Stimulated activated CD4-positive, alpha-beta T cell treated with anti-CD3 and anti-CD28 coated beads, Interleukin-12 subunit alpha, Interleukin-12 subunit beta, amount 100 ng/mL, for 4 hours (primary cell): ENCODE results near the gene PPP4R3B.
"Not testable (repeated sequence)": the region's sequence is repeated elsewhere in the genome, so short reads cannot be mapped to it uniquely, and the experiment has no call there.

Experiments
- DNase-seq: peaks from one replicate; pipeline ENCODE4 v3.0.0-alpha.2; 2020

The PPP4R3B gene

GRCh38 chr2:55592130-55592529 lies 25.3 kb downstream of the PPP4R3B start:
- DNase-seq = no peak

- DNase-seq = no peak
These were observed 26.5 kb downstream of the PPP4R3B start for GRCh38 chr2:55590810-55591440.

- DNase-seq = no peak
These were observed 31.9 kb downstream of the PPP4R3B start for GRCh38 chr2:55585451-55586080.

GRCh38 chr2:55581874-55582547 lies 35.4 kb downstream of the PPP4R3B start:
- DNase-seq = no peak

- no peak for DNase-seq
These were observed 36.0 kb downstream of the PPP4R3B start for GRCh38 chr2:55581435-55581834.

GRCh38 chr2:55569002-55569401 lies 48.4 kb downstream of the PPP4R3B start:
- DNase-seq = not testable (repeated sequence)

GRCh38 chr2:55567298-55567697 lies 50.1 kb downstream of the PPP4R3B start:
- no peak for DNase-seq

- no peak for DNase-seq
These were observed 51.8 kb downstream of the PPP4R3B start for GRCh38 chr2:55565613-55566012.

- no peak for DNase-seq
These were observed 56.6 kb downstream of the PPP4R3B start for GRCh38 chr2:55560855-55561254.

- no peak for DNase-seq
These were observed 60.6 kb downstream of the PPP4R3B start for GRCh38 chr2:55556809-55557208.

- DNase-seq = no peak
These were observed 61.4 kb downstream of the PPP4R3B start for GRCh38 chr2:55555977-55556376.

- DNase-seq = no peak
These were observed 64.1 kb downstream of the PPP4R3B start for GRCh38 chr2:55553321-55553720.

GRCh38 chr2:55550368-55551102 lies 66.9 kb downstream of the PPP4R3B start:
- no peak for DNase-seq

- not testable (repeated sequence) for DNase-seq
These were observed 69.7 kb downstream of the PPP4R3B start for GRCh38 chr2:55547679-55548078.

GRCh38 chr2:55547001-55547400 lies 70.4 kb downstream of the PPP4R3B start:
- no peak for DNase-seq

- DNase-seq = no peak
These were observed 86.8 kb downstream of the PPP4R3B start for GRCh38 chr2:55530539-55531081.

- DNase-seq = no peak
These were observed 91.2 kb downstream of the PPP4R3B start for GRCh38 chr2:55526174-55526573.

- DNase-seq = no peak
These were observed 92.5 kb downstream of the PPP4R3B start for GRCh38 chr2:55524884-55525437.

- peak; percentile 39 for DNase-seq
These were observed 97.2 kb downstream of the PPP4R3B start for GRCh38 chr2:55519938-55520885.

- no peak for DNase-seq
These were observed 98.6 kb downstream of the PPP4R3B start for GRCh38 chr2:55518841-55519165.

- no peak for DNase-seq
These were observed 105.8 kb downstream of the PPP4R3B start for GRCh38 chr2:55511508-55512124.
